Motor neuron (in vitro differentiated cells): ENCODE results near the gene KCNC3. TPM values are rescaled to one million over a fixed set of nuclear protein-coding genes. Genes with fewer than 3 reads are reported as not detected.

Source experiments
- ATAC-seq, 8 experiments: fragments of 200-7000 bp; cut with Tn5 transposase; replicated peaks in 6 of 8; 2 replicates each; pipeline ENCODE4 v1.8.0; 2021; ENCODE audit warnings: mild to moderate bottlenecking in 8 of 8, moderate library complexity in 8 of 8
- H3K27ac ChIP-seq, 2 donors: fragments of 250-450 bp; sonication (Bioruptor Pico); 2 replicates each; pipeline ENCODE4 v1.9.0; 2021; ENCODE audit warnings: antibody characterized with exemption in 2 of 2, mild to moderate bottlenecking in 2 of 2, moderate library complexity in 1 of 2
- H3K4me1 ChIP-seq, 2 donors: fragments of 250-450 bp; sonication (Bioruptor Pico); replicated peaks in 1 of 2; 2 replicates each; pipeline ENCODE4 v1.6.1; 2021; ENCODE audit warnings: antibody characterized with exemption in 2 of 2, mild to moderate bottlenecking in 2 of 2, moderate library complexity in 1 of 2
- H3K4me3 ChIP-seq, 5 donors: fragments of 250-450 bp; sonication (Bioruptor Pico); 2 replicates each; pipeline ENCODE4 v1.9.0; 2021; ENCODE audit warnings: antibody characterized with exemption in 5 of 5, mild to moderate bottlenecking in 5 of 5, moderate library complexity in 4 of 5
- WGBS, 10 experiments: fragments of 450-650 bp; shearing (Covaris generic); methylation state at CpG; one replicate each; pipeline ENCODE4 v1.0.0; 2022; 5-methylcytosine and 5-hydroxymethylcytosine counted together
- in situ Hi-C, 9 experiments: fragments of 400-800 bp; cut with MboI; loops; one replicate each; pipeline ENCODE4 v1.15.0; 2021; ENCODE audit warnings: low sequenced_read_pairs in 9 of 9, low pct_unique_long_range_greater_than_20kb in 2 of 9; ENCODE audit not compliant: unreplicated experiment in 9 of 9
- total RNA-seq, 8 experiments: library from RNA; unstranded; fragments of 300-600 nt; gene quantifications; 2 replicates each; pipeline versions ENCODE4 v1.2.3 to v1.2.4, GENCODE V29; 2022

The KCNC3 gene
- total RNA-seq, 8 experiments from 2014 or later, result 0.13 to 2.6 (median 0.99) TPM

DNA sequence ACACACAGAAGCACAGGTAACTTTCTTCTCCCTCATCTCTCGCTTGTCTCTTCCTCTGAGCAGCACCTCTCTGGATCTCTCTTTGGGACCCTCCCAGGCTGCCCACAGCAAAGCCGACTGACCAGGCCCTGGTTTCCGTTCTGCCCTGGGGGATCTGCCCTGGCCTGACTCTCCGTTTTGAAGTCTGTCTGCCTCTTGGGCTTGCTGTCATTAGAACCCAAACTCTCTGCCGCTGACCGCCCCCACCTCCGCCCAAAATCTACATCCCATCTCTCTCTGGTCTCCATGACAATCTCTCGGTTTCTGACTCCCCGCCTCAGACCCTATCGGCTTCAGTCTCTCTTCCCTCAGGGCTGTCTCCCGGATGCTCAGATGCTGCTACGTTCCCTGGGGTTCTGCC, 6.9 kb downstream of the KCNC3 start:
- H3K27ac ChIP-seq, result no peak overlapping the region
- 6 to 100% (median 70%) methylated on average over 1 to 8 of the region's 12 CpGs; no CpG with 5 or more reads in 1 of the 10 experiments for WGBS, 10 experiments
- H3K4me3 ChIP-seq, result no peak overlapping the region
- no peak for ATAC-seq
- peaks cover 5 to 6% of the 10 kb centered on the region in 2 donors for H3K4me1 ChIP-seq
- in situ Hi-C loops, result no loop called here

DNA sequence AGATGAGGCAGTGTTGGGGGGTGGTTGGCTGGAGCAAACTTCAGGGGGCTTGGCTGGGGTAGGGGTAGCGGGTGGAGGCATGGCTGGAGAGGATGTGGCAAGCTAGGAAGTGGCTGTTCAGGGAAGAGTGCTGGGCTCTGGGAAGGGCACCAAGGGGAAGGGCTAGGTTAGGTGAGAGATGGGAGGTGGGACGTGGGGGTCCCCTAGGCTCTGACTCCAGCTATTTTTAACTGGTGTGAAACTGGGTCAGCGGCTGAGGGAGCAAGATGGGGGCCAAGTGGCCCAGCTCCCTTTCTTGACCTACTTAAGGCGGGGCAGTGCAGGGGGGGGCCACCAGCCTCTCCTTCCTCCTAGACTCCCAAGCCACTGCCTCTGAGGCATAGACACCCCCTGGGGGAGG, 7.3 kb downstream of the KCNC3 start:
- Histone ChIP-seq H3K27ac (no peak overlapping the region), H3K4me1 (peaks cover 5 to 6% of the 10 kb centered on the region in 2 donors), H3K4me3 (no peak overlapping the region)
- in situ Hi-C loops, result no loop called here
- WGBS, 10 experiments, result 33% methylated on average over 2 of the region's 4 CpGs; no CpG with 5 or more reads in 9 of the 10 experiments
- ATAC-seq, result no peak

DNA sequence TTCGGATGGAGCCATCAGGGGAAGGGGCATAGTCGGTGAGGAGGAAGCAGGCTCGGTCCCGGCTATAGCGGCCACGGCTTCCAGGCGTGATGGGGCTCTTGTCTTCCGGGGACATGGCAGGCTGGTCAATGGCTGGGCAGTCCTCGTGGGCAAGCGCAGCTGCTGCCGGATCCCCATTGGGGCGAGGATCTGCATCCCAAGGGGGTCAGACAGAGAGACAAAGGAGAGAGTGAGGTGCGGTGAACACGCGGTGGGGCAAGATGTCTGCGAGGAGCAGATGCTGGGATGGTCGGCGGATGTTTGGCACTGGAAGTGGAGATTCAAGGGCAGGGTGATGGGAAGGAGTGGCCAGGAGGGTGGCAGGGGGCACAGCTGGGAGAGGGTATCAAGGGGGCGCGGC, 8.6 kb downstream of the KCNC3 start:
- WGBS, 10 experiments, result 60% methylated on average over 1 of the region's 20 CpGs; no CpG with 5 or more reads in 9 of the 10 experiments
- ATAC-seq, result no peak
- Histone ChIP-seq H3K4me1 (peaks cover 5 to 6% of the 10 kb centered on the region in 2 donors), H3K4me3 (no peak overlapping the region), H3K27ac (no peak overlapping the region)
- in situ Hi-C loops, result no loop called here

DNA sequence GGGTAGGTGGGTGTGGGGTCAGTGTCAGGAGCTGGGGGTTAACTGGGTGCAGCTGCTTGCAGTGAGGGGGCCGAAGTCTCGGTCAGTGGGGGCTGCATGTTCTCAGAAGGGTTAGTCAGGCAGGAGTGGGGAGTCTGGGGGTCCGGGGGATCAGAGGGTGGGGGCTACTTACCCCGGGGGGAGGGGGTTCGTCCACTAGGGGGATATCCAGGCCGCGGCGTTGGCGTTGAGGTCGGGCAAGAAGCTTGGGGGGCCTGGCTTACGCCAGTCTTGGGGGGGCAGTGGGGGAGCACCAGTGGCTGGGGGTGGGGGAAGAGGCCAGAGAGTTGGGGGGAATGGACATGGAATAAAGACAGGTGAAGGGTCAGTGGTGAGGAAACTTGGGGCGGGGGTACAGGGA, 9.1 kb downstream of the KCNC3 start:
- ATAC-seq, result no peak
- no peak overlapping the region for H3K27ac ChIP-seq
- no CpG with 5 or more reads among the region's 12 CpGs for WGBS, 10 experiments
- H3K4me3 ChIP-seq, result no peak overlapping the region
- peaks cover 3 to 4% of the 10 kb centered on the region in 2 donors for H3K4me1 ChIP-seq
- in situ Hi-C loops, result no loop called here

DNA sequence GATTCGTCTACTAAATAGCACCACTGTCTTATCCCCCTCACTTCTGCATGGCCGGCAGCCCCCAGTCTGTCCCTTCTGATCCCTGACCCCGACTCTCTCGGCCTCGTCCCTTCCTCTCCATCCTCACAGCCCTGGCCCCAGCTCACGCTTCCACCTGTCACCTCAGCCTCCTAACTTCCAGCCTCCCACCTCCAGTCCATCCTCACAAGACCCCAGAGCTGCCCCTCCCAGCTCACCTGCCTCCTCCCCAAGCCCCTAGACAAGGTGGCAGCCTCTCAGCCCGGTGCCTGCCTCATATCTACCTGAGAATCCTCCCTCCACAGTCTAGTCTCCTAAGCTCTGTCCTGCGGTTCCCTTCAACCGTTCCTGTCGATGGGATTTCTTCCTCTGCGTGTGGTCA, 10.0 kb downstream of the KCNC3 start:
- no peak for ATAC-seq
- WGBS, 10 experiments, result 0 to 94% (median 57%) methylated on average over 1 to 7 of the region's 11 CpGs; no CpG with 5 or more reads in 2 of the 10 experiments
- H3K4me1 ChIP-seq, result peaks cover 0 to 4% of the 10 kb centered on the region in 2 donors
- no peak overlapping the region for H3K4me3 ChIP-seq
- in situ Hi-C loops, result no loop called here
- H3K27ac ChIP-seq, result no peak overlapping the region

DNA sequence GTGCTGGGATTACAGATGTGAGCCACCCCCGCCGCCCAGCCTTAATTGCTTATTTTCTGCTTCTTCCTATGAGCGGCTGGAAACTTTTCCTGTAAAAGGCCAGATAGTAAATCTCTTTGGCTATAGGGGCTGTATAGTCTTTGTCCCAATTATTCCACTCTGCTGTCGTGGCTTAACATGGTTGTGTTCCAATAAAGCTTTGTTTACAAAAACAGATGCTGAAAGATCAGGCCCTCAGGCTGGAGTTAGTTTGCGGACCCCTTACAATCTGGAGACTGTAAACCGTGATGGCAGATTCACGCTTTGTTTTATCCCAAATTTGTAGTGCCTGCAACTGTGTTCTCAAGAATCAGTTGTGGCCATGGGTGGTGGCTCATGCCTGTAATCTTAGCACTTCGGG, 10.7 kb downstream of the KCNC3 start:
- H3K27ac ChIP-seq, result no peak overlapping the region
- in situ Hi-C loops, result no loop called here
- peaks cover 0 to 4% of the 10 kb centered on the region in 2 donors for H3K4me1 ChIP-seq
- H3K4me3 ChIP-seq, result no peak overlapping the region
- 42 to 91% (median 69%) methylated on average over 3 to 8 of the region's 8 CpGs; no CpG with 5 or more reads in 3 of the 10 experiments for WGBS, 10 experiments
- no peak for ATAC-seq

DNA sequence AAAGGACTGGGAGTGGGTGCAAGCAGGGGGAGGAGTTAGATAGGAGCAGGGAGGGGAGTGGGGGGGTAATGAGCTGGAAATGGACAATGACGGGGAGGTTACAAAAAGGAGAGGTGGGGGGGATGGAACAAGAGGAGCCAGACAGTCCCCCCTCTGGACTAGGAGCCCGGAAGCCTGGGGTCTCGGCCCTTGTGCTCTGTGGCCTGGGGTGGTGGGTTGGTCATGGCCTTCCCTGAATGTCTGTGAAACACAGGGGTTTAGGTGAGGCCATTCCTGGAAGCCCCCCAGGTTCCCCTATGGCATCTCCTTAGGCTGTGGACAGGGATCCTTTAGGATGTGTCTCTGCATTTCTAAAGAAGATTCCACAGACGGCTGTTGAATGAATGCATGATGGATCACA, 12.1 kb downstream of the KCNC3 start:
- H3K27ac ChIP-seq, result no peak overlapping the region
- WGBS, 10 experiments, result no CpG with 5 or more reads among the region's 4 CpGs
- in situ Hi-C loops, result no loop called here
- peaks cover 0 to 4% of the 10 kb centered on the region in 2 donors for H3K4me1 ChIP-seq
- no peak for ATAC-seq
- no peak overlapping the region for H3K4me3 ChIP-seq

DNA sequence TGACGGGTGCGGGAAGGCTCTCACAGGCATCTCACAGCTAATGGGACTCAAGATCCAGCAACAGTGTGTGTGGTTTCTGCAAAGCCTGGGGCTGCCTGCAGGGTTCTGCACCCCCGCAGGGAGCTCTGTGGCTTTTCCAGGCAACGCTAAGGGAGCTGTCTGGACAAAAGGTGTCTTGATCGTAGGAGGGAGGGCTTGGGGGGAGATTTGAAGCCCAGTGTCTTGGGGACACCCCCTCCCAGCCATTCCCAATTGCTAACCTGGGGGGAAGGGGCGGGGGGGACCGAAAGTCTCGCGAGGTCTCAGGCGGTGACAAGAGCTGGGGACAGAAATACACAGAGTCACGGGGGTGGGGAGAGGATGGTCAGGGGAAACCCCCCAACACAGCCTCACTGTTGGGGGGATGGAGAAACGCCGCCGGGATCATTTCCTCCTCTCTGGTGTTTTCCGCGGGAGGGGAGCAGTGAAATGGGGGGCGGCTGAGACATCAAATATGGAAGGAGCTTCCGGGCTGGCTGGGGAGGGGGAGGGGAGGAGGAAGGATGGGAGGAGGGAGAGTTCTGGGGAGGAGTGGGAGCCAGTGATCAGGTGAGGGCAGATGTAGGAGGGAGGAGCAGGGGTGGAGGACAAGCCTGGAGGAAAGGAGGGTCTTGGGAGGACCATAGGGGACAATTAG, 13.3 kb downstream of the KCNC3 start:
- peaks cover 0 to 4% of the 10 kb centered on the region in 2 donors for H3K4me1 ChIP-seq
- peak overlapping the region; percentile 33 to 48 (median 45) for H3K4me3 ChIP-seq
- H3K27ac ChIP-seq, result peak overlapping the region; percentile 60 to 82
- in situ Hi-C loops, result no loop called here
- no CpG with 5 or more reads among the region's 18 CpGs for WGBS, 10 experiments
- ATAC-seq, result peak in 5 of 8 experiments; percentile 75 to 85 (median 82)

DNA sequence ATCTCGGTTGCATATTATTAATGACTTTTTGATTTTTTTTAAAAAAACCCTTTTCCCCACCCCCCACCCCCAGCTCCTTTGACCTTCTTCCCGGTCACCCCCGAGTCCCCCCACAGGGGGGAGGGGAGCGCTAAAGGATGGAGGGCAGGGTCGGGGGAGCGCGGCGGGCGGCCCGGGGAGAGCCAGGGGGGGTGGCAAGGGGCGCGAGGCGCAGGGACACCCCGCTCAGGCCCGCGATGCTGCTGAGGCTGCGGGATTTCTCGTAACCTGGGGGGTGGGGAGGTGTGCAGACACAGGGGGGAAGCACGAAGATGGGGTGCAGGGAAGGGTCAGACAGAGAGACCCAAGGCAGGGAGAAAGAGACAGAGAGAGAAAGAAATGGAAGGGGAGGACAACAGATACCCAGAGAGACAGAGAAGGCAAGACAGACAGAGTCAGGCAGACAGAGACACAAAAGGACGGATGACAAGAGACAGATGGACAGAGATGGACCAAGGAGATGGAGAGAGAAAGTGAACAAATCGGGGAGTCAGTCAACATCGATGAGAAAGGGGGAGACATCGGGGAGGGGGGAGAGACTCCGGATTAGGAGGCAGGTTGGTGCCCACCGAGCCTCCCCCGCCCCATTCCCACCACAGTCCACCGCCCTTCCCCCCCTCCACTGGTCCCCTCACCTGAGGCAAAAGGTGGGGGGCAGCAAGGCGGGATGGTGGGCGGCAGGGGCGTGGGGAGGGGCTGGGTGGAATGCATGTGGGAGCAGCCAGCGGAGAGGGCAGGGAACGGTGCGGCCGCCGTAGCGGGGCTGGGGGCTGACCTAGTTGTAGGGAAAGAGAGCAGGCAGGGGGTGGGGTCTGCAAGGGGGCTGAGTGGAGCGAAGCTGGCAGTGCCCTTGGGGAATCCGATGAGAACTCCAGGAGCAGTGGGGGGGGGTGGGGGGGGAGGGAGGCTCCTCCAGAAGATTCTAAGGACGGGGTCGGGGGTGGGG, 14.2 kb downstream of the KCNC3 start:
- Histone ChIP-seq H3K4me1 (peaks cover 0 to 4% of the 10 kb centered on the region in 2 donors), H3K4me3 (peak overlapping the region; percentile 33 to 48 (median 45)), H3K27ac (peak overlapping the region in 1 of 2 donors; percentile 31)
- in situ Hi-C loops, result no loop called here
- peak in 5 of 8 experiments; percentile 31 to 38 (median 34) for ATAC-seq
- WGBS, 10 experiments, result 0% methylated on average over 1 of the region's 40 CpGs; no CpG with 5 or more reads in 8 of the 10 experiments

DNA sequence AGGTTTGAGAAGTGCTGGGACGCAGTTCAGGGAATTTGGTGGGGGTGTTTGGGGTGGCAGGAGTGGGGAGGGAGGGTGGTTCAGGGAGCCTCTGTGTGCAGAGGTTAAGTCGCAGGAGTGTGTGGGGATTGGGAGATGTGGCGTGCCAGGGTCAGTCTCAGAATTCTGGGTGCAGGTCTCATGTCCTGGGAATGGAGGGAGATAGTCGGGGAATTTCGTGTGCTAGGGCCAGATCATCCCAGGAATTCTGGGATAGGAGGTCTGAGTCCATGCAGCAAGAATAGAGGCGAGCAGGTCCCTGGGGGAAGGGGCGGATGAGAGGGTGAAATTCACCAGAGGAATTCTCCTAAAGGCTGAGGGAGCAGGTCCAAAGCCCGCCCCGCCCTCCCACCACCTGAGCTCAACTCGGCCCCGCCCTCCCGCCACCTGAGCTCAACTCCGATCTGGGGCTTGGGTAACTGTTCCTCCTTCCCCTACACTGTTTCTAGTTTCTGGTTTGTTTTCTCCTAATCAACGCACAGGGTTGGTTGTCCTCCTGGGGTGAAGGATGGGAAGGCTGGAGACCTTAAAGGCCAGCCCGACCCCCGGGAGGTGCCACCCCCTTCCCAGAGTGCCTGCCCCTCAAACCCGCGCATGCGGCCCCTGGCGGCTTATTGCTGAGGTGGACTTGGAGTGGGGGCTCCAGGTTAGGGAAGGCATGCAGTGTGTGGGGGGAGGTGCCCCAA, 15.2 kb downstream of the KCNC3 start:
- in situ Hi-C loops, result no loop called here
- H3K27ac ChIP-seq, result no peak overlapping the region
- no peak overlapping the region for H3K4me3 ChIP-seq
- no peak for ATAC-seq
- WGBS, 10 experiments, result 30 to 50% methylated on average over 2 to 5 of the region's 20 CpGs; no CpG with 5 or more reads in 8 of the 10 experiments
- H3K4me1 ChIP-seq, result peaks cover 0 to 4% of the 10 kb centered on the region in 2 donors

DNA sequence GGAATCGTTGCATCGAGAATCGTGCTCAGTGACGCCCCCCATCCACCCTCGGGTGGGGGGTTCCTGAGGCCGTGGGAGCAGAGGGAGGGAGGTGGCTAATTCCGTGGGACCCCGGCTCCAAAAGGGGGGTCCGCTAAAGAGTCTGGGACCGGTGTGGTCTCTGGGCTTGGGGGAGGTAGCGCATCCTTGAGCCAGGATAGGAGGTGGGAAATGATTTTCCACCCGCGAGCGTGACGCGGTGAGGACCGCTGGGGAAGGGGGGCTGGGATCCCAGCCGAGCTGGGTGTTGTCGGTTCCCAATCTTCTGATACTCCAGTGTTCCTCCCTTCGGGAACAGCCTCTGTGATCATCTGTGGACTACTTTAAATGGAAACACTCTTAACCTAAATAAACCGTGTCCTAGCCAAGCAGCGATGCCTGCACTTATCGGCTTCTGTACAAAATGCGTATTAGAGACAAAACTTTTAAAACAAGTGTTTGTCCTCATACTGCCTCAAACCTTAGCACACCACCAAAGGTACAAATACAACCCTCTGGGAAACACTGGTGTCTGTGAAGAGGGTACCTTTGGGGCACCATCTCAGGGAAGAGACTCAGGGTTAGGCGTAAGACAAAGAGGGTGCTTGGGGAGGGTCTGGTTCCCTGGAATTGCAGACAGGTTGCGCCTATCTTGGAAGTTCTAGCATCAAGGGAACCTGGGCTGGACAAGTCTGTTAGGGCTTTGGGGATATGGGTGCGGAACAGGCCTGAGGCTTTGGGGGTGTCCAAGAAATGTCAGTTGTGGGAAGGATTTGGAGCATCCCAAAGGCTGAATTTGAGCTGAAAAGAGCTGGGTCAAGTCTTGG, 16.0 kb downstream of the KCNC3 start:
- no peak overlapping the region for H3K4me3 ChIP-seq
- in situ Hi-C loops, result no loop called here
- ATAC-seq, result no peak
- H3K27ac ChIP-seq, result no peak overlapping the region
- WGBS, 10 experiments, result 0 to 90% (median 34%) methylated on average over 1 to 12 of the region's 27 CpGs; no CpG with 5 or more reads in 2 of the 10 experiments
- H3K4me1 ChIP-seq, result peaks cover 0 to 4% of the 10 kb centered on the region in 2 donors
